DND-41 (cell line): ENCODE results near the gene ASXL1.
A peak's percentile ranks its signal among the peaks of the same experiment; 100 is the strongest.
"Not testable (repeated sequence)": the region's sequence is repeated elsewhere in the genome, so short reads cannot be mapped to it uniquely, and the experiment has no call there.

Experiments
- ATAC-seq: fragments of 200-7000 bp; cut with Tn5 transposase; 3 replicates; pipeline ENCODE4 v1.9.1; 2021; ENCODE audit warnings: low read depth; ENCODE audit not compliant: insufficient read depth
- DNase-seq: peaks from one replicate; pipeline ENCODE4 v3.0.0-alpha.2; 2020
- H2AFZ ChIP-seq: 2 replicates; pipeline ENCODE4 v1.6.0; 2012; ENCODE audit warnings: low read depth, low read length
- H3K27ac ChIP-seq: 2 replicates; pipeline ENCODE4 v1.5.1; 2012; ENCODE audit warnings: low read length, inconsistent platforms
- H3K27me3 ChIP-seq: fragments of 200-600 bp; sonication (generic); 2 replicates; pipeline ENCODE4 v1.6.0; 2012; ENCODE audit warnings: low read length, mild to moderate bottlenecking, inconsistent platforms; ENCODE audit not compliant: insufficient read depth, poor library complexity
- H3K36me3 ChIP-seq: 2 replicates; pipeline ENCODE4 v1.5.1; 2012; ENCODE audit warnings: low read length, inconsistent platforms; ENCODE audit not compliant: insufficient read depth
- H3K4me1 ChIP-seq: 2 replicates; pipeline ENCODE4 v1.5.1; 2012; ENCODE audit warnings: mild to moderate bottlenecking, low read length; ENCODE audit not compliant: insufficient read depth
- H3K4me2 ChIP-seq: 2 replicates; pipeline ENCODE4 v1.6.0; 2012; ENCODE audit warnings: mild to moderate bottlenecking, moderate library complexity, low read length, inconsistent platforms; ENCODE audit not compliant: insufficient read depth
- H3K4me3 ChIP-seq, 2 experiments: fragments of 200-600 bp in 1 of 2; shearing (Covaris generic) in 1 of 2; 2 replicates each; pipeline ENCODE4 v1.5.1; 2012 to 2016; ENCODE audit warnings: inconsistent platforms in 2 of 2, low read length in 2 of 2, mild to moderate bottlenecking in 2 of 2, low read depth in 1 of 2, moderate library complexity in 1 of 2
- H3K79me2 ChIP-seq: 2 replicates; pipeline ENCODE4 v1.6.0; 2012; ENCODE audit warnings: low read length, inconsistent platforms; ENCODE audit not compliant: insufficient read depth
- H3K9ac ChIP-seq: 2 replicates; pipeline ENCODE4 v1.6.0; 2012; ENCODE audit warnings: low read depth, mild to moderate bottlenecking, inconsistent platforms, low read length, moderate library complexity
- H3K9me3 ChIP-seq: 2 replicates; pipeline ENCODE4 v1.5.1; 2012; ENCODE audit warnings: low read length, moderate library complexity, mild to moderate bottlenecking, inconsistent platforms; ENCODE audit not compliant: insufficient read depth, severe bottlenecking
- H4K20me1 ChIP-seq: 2 replicates; pipeline ENCODE4 v1.6.0; 2012; ENCODE audit warnings: low read length; ENCODE audit not compliant: insufficient read depth
- CTCF ChIP-seq: IDR thresholded peaks from 2 replicates; pipeline ENCODE4 v1.5.1; 2012; ENCODE audit warnings: borderline replicate concordance, low read length, moderate library complexity, mild to moderate bottlenecking; ENCODE audit not compliant: poor library complexity, severe bottlenecking; ENCODE audit errors: extremely low read depth
- EZH2 ChIP-seq: IDR thresholded peaks from 3 replicates; pipeline ENCODE4 v1.6.1; 2012; ENCODE audit warnings: borderline replicate concordance, low read depth, mild to moderate bottlenecking, moderate library complexity, low read length, inconsistent platforms; ENCODE audit not compliant: severe bottlenecking

The ASXL1 gene

GRCh38 chr20:32355417-32355841, 2.7 kb upstream of the ASXL1 start:
- DNase-seq, result no peak
- Histone ChIP-seq H3K36me3 (peaks cover 11% of the 10 kb centered on the region), H3K79me2 (peaks cover 29% of the 10 kb centered on the region), H3K27me3 (no peaks in the 10 kb centered on the region), H4K20me1 (peaks cover 16% of the 10 kb centered on the region), H3K27ac (no peak overlapping the region), H3K9ac (no peak overlapping the region), H3K4me1 (peaks cover 26% of the 10 kb centered on the region), H3K4me2 (no peak overlapping the region), H2AFZ (no peak overlapping the region), H3K4me3 (no peak overlapping the region), H3K9me3 (no peaks in the 10 kb centered on the region)
- ATAC-seq, result no peak
- TF ChIP-seq CTCF (no peak), EZH2 (no peak)

GRCh38 chr20:32355907-32356621, 2.1 kb upstream of the ASXL1 start:
- Histone ChIP-seq H3K36me3 (peaks cover 17% of the 10 kb centered on the region), H3K79me2 (peaks cover 35% of the 10 kb centered on the region), H4K20me1 (peaks cover 22% of the 10 kb centered on the region), H3K4me1 (peaks cover 32% of the 10 kb centered on the region)
- not testable (repeated sequence) for H3K4me3 ChIP-seq, ATAC-seq, H2AFZ ChIP-seq, H3K9ac ChIP-seq, H3K27me3 ChIP-seq, H3K27ac ChIP-seq, H3K9me3 ChIP-seq, DNase-seq, H3K4me2 ChIP-seq

- Histone ChIP-seq H2AFZ (peak overlapping the region; percentile 99), H3K4me3 (peak overlapping the region; percentile 80 to 91; a peak in 3 of 4 replicates), H3K27ac (peak overlapping the region; percentile 98; the same call in 1 of the 2 replicates), H3K27me3 (no peaks in the 10 kb centered on the region), H3K4me2 (peak overlapping the region; percentile 92), H3K36me3 (peaks cover 18% of the 10 kb centered on the region), H3K4me1 (peaks cover 35% of the 10 kb centered on the region), H3K79me2 (peaks cover 42% of the 10 kb centered on the region), H4K20me1 (peaks cover 28% of the 10 kb centered on the region), H3K9ac (peak overlapping the region; percentile 91), H3K9me3 (no peaks in the 10 kb centered on the region)
- DNase-seq, result no peak
- TF ChIP-seq CTCF, result no peak
- TF ChIP-seq EZH2, result no peak
- no peak for ATAC-seq
Measured at GRCh38 chr20:32356622-32357374, 1.3 kb upstream of the ASXL1 start.

GRCh38 chr20:32357375-32357868, 709 bp upstream of the ASXL1 start:
- H4K20me1 ChIP-seq, result peaks cover 33% of the 10 kb centered on the region

More at GRCh38 chr20:32357375-32357868, 709 bp upstream of the ASXL1 start:
- peaks cover 18% of the 10 kb centered on the region for H3K36me3 ChIP-seq
- H3K79me2 ChIP-seq, result peaks cover 48% of the 10 kb centered on the region
- H3K27me3 ChIP-seq, result no peaks in the 10 kb centered on the region
- TF ChIP-seq EZH2 (no peak), CTCF (no peak)
- H3K9me3 ChIP-seq, result no peaks in the 10 kb centered on the region
- H3K27ac ChIP-seq, result peak overlapping the region; percentile 98
- ATAC-seq (peak; percentile 0), DNase-seq (no peak)
- peaks cover 39% of the 10 kb centered on the region for H3K4me1 ChIP-seq
- H3K9ac ChIP-seq, result peak overlapping the region; percentile 91
- H2AFZ ChIP-seq, result peak overlapping the region; percentile 99
- H3K4me2 ChIP-seq, result peak overlapping the region; percentile 92
- peak overlapping the region; percentile 80 to 91 for H3K4me3 ChIP-seq
